GM19238 (cell line): ENCODE measurements around the gene DNM3.

Experiments used
- DNase-seq: peaks from one replicate; pipeline ENCODE4 v3.0.0; 2011; ENCODE audit warnings: low spot score; ENCODE audit not compliant: insufficient read length

DNM3 gene

DNA sequence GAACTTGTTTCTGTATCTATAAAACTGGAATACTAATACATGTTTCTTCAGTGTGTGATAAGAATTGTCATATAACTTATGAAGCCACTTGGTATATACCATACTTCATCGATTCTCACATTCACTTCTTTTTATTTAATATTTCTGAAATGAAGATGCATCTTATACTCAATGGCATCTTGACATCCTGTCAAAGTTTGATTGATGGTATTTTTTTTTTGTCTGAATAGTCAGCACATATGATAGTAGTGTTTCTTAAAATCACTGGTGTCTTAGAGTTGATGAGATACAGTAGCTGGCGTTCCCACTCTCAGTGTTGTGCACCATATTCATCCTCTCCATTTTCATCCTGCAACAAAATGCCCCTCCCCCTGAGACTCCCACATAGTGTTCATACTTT is 544.7 kb downstream of the DNM3 start:
- no peak for DNase-seq

DNA sequence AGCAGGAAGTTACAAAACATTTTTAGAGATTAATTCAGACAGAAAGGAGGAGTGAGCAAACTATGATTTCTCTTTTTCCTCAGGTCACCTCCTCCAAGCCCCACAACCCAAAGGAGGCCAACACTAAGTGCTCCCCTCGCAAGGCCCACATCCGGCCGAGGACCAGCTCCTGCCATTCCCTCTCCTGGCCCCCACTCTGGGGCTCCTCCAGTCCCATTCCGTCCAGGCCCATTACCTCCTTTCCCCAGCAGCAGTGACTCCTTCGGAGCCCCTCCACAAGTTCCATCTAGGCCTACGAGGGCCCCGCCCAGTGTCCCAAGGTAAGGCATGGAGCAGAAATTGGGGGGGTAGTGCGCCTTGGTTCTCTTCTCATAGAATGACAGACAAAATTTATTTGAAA is 547.2 kb downstream of the DNM3 start:
- DNase-seq, result no peak

DNA sequence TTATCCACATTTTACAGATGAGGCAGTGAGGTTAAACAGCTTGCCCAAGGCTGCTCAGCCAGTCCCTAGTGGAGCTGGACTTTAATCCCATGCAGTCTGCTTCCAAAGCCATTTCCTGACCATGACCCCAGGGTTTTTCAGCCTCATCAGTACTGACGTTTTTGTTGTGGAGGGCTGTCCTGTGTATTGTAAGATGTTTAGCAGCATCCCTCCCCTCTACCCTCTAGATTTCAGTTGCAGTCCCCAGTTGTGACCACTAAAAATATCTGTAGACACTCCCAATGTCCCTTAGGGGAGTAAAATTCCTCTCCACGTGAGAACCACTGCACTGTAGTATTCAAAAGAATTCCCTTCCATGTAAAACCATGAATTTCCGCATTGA is 549.0 kb downstream of the DNM3 start:
- no peak for DNase-seq

DNA sequence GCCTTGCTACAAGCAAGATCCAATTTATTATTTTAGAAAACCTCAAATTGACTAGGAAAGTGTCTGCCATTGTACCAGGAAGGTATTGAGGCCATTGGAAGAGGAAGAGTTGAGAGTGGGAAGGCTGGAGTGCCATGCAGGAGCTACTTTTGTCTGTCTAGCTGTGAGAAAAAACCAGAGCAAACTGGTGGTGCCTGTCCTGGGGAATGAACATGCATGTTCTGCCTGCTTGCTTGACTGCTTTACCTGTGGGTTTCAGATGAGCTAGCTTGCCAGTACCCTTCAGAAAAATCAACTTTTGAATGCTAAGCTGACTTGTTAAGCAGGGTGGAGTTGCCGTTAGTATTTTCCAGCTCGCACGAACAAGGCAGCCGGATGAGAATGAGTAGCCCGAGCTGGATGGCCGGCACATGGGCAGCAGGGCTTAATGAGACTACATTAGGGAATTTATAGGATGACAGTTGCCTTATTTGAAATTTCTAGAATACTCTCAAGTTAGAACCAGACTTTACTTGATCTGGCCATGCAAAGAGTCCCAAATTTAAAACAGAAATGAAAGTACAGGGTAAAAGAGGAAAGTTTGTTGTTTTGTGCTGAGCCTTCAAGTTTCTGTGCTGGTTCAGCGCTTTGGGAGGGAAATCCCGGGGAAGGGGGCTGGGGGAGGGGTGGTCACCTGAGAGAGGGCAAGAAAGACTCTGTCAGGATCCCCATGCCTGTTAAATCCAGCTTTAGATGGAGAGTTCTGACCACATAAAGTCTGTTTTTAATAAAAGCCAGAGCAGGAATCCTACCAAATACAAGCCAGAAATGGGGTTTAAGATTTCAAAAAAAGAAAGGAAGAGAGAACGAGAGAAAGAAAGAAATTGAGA is 549.6 kb downstream of the DNM3 start:
- peak; percentile 12 for DNase-seq

- no peak for DNase-seq
Observed at GRCh38 chr1:172391976-172392375, 550.7 kb downstream of the DNM3 start.

GRCh38 chr1:172393354-172393753 is 552.1 kb downstream of the DNM3 start:
- no peak for DNase-seq

DNA sequence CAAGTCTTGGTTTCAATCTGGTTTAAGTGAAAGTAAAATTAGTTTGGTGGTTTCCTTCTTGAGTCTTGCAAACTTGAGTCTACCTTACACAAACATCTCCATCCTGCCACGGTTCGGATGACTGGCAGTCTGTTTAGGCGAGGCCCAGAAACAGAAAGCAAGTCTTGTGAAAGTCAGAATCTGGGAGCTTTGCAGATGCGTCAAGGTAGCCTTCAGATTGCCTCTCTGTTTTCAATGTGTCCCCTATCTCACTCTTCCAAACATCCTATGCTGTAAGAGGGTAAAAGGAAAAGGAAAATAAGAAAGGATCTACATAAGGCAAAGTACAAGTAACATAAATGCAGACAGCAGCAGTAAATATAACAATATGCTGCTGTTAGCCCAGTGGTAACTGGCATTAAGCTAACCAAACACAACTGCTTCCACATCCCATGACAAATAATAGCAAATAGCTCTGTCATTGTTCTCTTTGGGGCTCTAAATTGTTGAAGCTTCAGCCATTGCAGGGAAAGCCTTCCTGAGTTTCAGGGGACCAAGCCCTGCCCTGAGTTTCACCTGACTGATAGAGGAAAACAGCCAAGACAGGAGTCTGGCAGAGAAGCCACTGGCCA is 552.9 kb downstream of the DNM3 start:
- peak; percentile 42 for DNase-seq

- no peak for DNase-seq
Observed at GRCh38 chr1:172394811-172395210, 553.5 kb downstream of the DNM3 start.

- no peak for DNase-seq
Observed at GRCh38 chr1:172395576-172395975, 554.3 kb downstream of the DNM3 start.

- no peak for DNase-seq
Observed at GRCh38 chr1:172397221-172397620, 555.9 kb downstream of the DNM3 start.

GRCh38 chr1:172397633-172398032 is 556.3 kb downstream of the DNM3 start:
- DNase-seq, result no peak

- DNase-seq, result no peak
Observed at GRCh38 chr1:172398193-172398592, 556.9 kb downstream of the DNM3 start.

- DNase-seq, result no peak
Observed at GRCh38 chr1:172398970-172399755, 557.9 kb downstream of the DNM3 start.

DNA sequence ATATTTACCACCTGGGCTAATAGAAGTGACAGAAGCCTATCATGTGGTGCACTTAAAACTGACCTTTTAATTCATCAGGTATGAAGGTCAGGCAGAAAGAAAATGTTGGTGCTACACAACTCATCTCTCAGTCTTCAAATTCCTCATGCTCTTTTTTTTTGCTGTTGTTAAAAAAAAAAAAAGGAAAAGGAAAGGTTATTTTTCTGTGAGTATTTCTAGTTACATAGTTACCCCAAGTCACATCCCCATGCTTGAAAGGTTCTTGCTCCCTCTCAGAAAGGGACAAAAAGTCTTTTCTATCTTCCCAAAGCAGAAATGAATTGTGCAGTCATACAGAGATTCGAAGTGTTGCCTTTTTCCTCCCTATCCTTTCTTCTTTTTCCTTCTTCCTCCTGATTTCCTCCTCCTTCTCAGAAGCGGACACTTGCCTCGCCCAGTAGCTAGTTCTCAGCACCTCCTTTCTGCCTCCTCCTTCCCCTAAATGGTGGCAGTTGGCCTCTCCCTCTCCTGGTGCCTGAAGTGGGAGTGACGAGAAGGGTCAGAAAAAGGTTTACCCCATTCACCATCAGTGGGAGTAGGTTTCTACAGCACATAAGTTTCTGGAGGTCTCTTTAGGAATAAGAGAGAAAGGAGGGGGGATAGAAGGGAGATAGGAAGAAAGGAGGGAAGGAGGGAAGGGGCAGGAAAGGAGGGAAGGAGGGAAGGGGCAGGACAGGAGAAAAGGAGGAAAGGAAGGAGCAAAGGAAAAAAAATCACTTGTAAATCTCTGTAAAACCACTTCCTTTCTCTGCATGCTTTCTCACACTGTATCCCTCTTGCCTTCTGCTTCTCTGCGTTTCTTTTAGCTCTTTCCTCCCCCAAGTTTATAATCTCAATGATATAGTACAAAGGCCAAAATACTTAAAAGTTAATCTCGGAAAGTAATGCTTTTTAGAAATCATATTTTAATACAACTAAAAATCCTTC is 558.7 kb downstream of the DNM3 start:
- DNase-seq, result no peak

DNA sequence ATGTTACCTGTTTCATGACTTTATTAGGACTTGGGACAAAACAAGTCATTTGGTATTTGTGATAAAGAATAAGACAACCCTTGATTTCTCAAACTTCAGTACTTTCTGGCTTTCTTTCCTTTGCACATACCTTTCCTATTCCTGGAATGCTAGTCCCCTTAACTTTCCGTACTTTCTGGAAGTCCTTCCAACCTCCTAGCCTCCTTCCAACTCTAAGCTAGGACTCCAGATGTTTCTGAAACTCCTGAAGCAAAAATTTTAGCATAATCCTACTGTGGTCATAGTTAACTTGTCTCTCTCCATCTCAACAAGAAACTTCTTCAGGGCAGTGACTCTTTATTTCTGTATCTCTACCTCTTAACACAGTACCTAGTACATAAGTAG is 559.4 kb downstream of the DNM3 start:
- DNase-seq, result no peak

DNA sequence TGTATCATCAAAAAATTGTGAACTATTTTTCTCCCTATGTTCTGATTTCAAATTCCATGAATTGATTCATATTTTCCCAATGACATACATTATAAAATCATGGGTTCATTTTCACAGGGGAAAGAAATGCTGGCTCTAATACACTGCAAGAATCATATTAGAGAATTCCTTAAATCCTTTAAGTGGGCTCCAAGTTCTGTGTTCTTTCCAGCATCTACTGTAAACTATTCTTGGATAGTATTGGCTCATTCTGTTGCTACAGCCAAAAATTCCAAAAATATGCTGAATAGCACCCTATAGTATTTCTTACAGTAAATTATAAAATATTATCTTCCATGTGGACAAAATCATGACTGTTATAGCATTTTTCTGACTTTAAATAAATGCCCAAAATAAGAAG is 560.2 kb downstream of the DNM3 start:
- DNase-seq, result no peak

- no peak for DNase-seq
Observed at GRCh38 chr1:172401892-172402291, 560.6 kb downstream of the DNM3 start.

DNA sequence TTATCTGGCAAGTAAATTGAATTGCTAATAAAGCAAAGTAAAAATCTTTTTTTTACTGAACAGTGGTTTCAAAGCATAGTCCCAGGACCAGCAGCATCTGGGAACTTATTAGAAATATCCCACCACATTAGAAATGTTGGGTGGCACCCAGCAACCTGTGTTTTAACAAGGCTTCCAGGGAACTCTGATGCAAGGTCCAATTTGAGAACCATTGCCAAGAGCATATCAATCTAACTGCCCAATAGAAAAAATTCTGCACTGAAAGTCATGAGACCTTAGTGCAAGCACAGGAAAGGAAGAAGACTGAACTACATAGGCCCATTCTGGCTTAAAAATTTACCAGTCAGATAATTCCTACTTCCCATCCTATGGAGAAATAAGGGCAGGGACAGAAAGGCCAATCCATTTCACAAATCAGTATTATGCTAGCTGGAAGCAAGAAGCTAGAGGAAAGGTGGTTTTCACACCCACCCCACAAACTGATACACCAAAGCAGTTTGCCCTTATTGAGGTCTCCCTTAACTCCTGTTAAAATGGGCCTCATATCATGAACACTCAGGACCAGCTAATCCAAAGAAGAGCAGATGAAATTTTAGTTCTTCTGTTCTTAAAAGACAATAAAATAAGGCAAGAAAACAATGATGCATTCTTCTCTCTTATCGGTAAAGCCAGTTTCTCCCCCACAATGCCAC is 561.7 kb downstream of the DNM3 start:
- no peak for DNase-seq

GRCh38 chr1:172404121-172404520 is 562.8 kb downstream of the DNM3 start:
- DNase-seq, result no peak

DNA sequence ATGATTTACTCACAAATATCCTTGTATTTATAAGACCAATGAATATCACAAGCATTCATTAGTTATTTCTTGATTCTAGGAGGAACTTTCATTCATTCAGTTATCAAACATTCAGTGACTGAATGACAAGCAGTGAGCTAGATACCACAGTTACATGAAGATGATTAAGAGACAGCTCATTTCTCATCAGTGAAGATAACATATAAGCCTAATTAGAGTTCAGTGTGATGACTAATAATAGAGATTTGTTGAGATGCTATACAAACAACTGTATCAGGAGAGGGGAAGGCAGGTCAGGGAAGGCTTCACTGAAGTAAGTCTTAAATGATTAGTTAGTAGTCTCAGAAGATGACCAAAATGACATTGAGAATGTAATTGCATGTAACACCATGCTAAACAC is 564.6 kb downstream of the DNM3 start:
- no peak for DNase-seq

DNA sequence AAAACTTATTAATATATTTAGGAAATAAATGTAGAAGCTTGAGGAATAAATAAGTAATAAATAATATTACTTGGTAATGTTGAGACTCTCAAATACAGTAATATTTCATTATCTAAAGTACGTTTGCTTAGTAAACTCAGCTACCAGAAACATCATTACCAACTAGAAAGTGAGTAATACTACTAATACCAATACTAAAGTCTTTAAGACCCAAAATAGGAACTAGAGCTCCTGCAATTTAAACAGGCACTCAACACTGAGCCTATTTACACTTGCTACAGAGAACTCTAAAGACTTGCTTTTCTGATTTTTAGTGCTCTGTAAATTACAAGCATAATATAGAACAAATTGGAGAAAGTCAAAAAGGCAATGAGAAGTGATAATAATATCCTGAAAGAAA is 565.7 kb downstream of the DNM3 start:
- DNase-seq, result no peak
